ENCODE data around the gene GPR158. TPM values are rescaled to one million over a fixed set of nuclear protein-coding genes. Genes with fewer than 3 reads are reported as not detected.

Gene GPR158
- total and polyA plus RNA-seq, 7 donors = 0.01 to 0.19 (median 0.06) TPM; not detected in 4

- TF ChIP-seq, protein P1, sequence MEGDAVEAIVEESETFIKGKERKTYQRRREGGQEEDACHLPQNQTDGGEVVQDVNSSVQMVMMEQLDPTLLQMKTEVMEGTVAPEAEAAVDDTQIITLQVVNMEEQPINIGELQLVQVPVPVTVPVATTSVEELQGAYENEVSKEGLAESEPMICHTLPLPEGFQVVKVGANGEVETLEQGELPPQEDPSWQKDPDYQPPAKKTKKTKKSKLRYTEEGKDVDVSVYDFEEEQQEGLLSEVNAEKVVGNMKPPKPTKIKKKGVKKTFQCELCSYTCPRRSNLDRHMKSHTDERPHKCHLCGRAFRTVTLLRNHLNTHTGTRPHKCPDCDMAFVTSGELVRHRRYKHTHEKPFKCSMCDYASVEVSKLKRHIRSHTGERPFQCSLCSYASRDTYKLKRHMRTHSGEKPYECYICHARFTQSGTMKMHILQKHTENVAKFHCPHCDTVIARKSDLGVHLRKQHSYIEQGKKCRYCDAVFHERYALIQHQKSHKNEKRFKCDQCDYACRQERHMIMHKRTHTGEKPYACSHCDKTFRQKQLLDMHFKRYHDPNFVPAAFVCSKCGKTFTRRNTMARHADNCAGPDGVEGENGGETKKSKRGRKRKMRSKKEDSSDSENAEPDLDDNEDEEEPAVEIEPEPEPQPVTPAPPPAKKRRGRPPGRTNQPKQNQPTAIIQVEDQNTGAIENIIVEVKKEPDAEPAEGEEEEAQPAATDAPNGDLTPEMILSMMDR (IDR thresholded peaks at IDR 0.05) = no peak
- no peak for ATAC-seq
- intact Hi-C loops (cut with DNase I) = no loop called here
Observed at GRCh38 chr10:25536027-25536426, 361.2 kb downstream of the GPR158 start.

GRCh38 chr10:25547382-25547781, 372.6 kb downstream of the GPR158 start:
- no peaks in the 10 kb centered on the region for H3K36me3 ChIP-seq (ENCODE audit: insufficient read depth in 1 of 2, low read depth in 1 of 2)
- no peak for DNase-seq
- no peak overlapping the region for H3K4me3 ChIP-seq
- ATAC-seq = no peak
- H3K9me3 ChIP-seq = no peaks in the 10 kb centered on the region
- no peak overlapping the region for H3K27ac ChIP-seq
- intact Hi-C loops (cut with DNase I) = no loop called here
- WGBS, 3 donors = 36 to 45% (median 45%) methylated on average over 4 of the region's 4 CpGs
- TF ChIP-seq, protein P1 (IDR thresholded peaks at IDR 0.05) = no peak
- H3K27me3 ChIP-seq (ENCODE audit: insufficient read depth in 3 of 3, low read length in 2 of 3) = peaks cover 0 to 1% (median 0%) of the 10 kb centered on the region in 3 donors
- no peaks in the 10 kb centered on the region for H3K4me1 ChIP-seq

More at GRCh38 chr10:25536027-25536426, 361.2 kb downstream of the GPR158 start:
- H3K4me1 ChIP-seq = no peaks in the 10 kb centered on the region
- H3K4me3 ChIP-seq = no peak overlapping the region
- H3K27me3 ChIP-seq (ENCODE audit: insufficient read depth in 3 of 3, low read length in 2 of 3) = no peaks in the 10 kb centered on the region
- no peaks in the 10 kb centered on the region for H3K36me3 ChIP-seq (ENCODE audit: insufficient read depth in 1 of 2, low read depth in 1 of 2)
- H3K9me3 ChIP-seq = no peaks in the 10 kb centered on the region
- no peak for DNase-seq
- H3K27ac ChIP-seq = no peak overlapping the region

- Histone ChIP-seq H3K9me3 (no peaks in the 10 kb centered on the region), H3K36me3 (ENCODE audit: insufficient read depth in 1 of 2, low read depth in 1 of 2) (no peaks in the 10 kb centered on the region), H3K27me3 (ENCODE audit: insufficient read depth in 3 of 3, low read length in 2 of 3) (no peaks in the 10 kb centered on the region), H3K4me3 (no peak overlapping the region), H3K27ac (no peak overlapping the region), H3K4me1 (no peaks in the 10 kb centered on the region)
- intact Hi-C loops (cut with DNase I) = no loop called here
- DNase-seq (no peak), ATAC-seq (no peak)
- WGBS, 3 donors = 50 to 61% (median 57%) methylated on average over 5 of the region's 5 CpGs
- TF ChIP-seq, protein P1 (IDR thresholded peaks at IDR 0.05) = no peak
Observed at GRCh38 chr10:25552283-25552919, 377.6 kb downstream of the GPR158 start.

- H3K36me3 ChIP-seq (ENCODE audit: insufficient read depth in 1 of 2, low read depth in 1 of 2) = no peaks in the 10 kb centered on the region
- H3K27ac ChIP-seq = no peak overlapping the region
- no peaks in the 10 kb centered on the region for H3K4me1 ChIP-seq
- intact Hi-C loops (cut with DNase I) = no loop called here
- WGBS, 3 donors = 80 to 81% (median 81%) methylated on average over 5 of the region's 5 CpGs
- no peak overlapping the region for H3K4me3 ChIP-seq
- DNase-seq (no peak), ATAC-seq (no peak)
- H3K27me3 ChIP-seq (ENCODE audit: insufficient read depth in 3 of 3, low read length in 2 of 3) = no peaks in the 10 kb centered on the region
- TF ChIP-seq, protein P1 (IDR thresholded peaks at IDR 0.05) = no peak
- H3K9me3 ChIP-seq = no peaks in the 10 kb centered on the region
Observed at GRCh38 chr10:25555865-25556264, 381.1 kb downstream of the GPR158 start.

- no peaks in the 10 kb centered on the region for H3K9me3 ChIP-seq
- no peaks in the 10 kb centered on the region for H3K27me3 ChIP-seq (ENCODE audit: insufficient read depth in 3 of 3, low read length in 2 of 3)
- no peaks in the 10 kb centered on the region for H3K4me1 ChIP-seq
- no peak overlapping the region for H3K27ac ChIP-seq
- DNase-seq (no peak), ATAC-seq (no peak)
- TF ChIP-seq, protein P1 (IDR thresholded peaks at IDR 0.05) = no peak
- no peaks in the 10 kb centered on the region for H3K36me3 ChIP-seq (ENCODE audit: insufficient read depth in 1 of 2, low read depth in 1 of 2)
- 51 to 62% (median 53%) methylated on average over 5 of the region's 5 CpGs for WGBS, 3 donors
- intact Hi-C loops (cut with DNase I) = no loop called here
- H3K4me3 ChIP-seq = no peak overlapping the region
Observed at GRCh38 chr10:25556457-25556856, 381.7 kb downstream of the GPR158 start.

All from psoas muscle (tissue), 8 donors.